ENCODE data around the gene DLG2.

DLG2 gene

DNA sequence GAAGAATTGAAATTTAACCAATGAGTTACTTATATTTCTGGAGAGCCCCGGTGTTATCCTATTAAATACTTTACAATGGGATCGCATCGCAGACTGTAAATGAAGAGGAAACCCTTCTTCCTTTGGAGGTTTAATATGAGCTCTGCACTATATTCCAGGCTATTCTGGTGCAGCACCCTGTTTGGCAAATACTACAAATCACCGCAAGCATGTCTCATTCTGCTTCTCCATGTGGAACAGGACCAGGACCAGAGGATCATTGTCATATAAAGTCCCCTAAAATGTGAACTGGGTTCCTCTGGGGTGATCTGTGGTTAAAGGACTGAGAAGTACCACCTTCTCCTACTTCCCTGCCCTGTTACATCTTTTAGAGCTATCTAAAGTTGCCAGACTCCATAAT is 703.7 kb downstream of the DLG2 start:
- no peak overlapping the region for H3K4me3 Mint-ChIP-seq
- peak overlapping the region; percentile 53 for H3K27ac Mint-ChIP-seq
- peaks cover 5% of the 10 kb centered on the region for H3K27me3 Mint-ChIP-seq
- no peaks in the 10 kb centered on the region for H3K9me3 Mint-ChIP-seq
- DNase-seq (ENCODE audit: low spot score in 2 of 2): no peak
- ATAC-seq (ENCODE audit: low read depth): no peak
- H3K4me1 Mint-ChIP-seq: peaks cover 7% of the 10 kb centered on the region
- H3K36me3 Mint-ChIP-seq: no peaks in the 10 kb centered on the region

DNA sequence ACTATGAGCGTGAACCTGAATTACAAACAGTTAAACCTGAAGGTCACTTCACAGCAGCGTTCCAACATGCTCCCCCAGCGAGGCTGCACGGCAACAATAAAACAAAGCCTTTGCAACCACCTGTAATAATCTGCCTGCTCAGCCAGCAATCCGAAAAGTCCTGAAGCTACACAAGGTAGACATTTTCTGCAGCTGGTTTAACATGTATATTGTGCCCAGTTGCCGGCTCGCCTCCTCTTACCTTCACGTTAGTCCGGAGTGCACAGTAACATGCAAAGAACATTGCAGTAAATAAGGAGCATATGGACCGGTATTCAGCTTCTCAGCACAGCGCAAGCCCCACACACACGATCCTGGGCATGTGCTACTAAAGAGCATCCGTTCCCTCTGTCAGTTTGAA is 704.3 kb downstream of the DLG2 start:
- Mint-ChIP-seq H3K36me3 (no peaks in the 10 kb centered on the region), H3K4me3 (peak overlapping the region; percentile 69), H3K9me3 (no peaks in the 10 kb centered on the region), H3K4me1 (peaks cover 7% of the 10 kb centered on the region), H3K27me3 (peaks cover 5% of the 10 kb centered on the region), H3K27ac (no peak overlapping the region)
- peak; percentile 21 for ATAC-seq (ENCODE audit: low read depth)
- DNase-seq (ENCODE audit: low spot score in 2 of 2): no peak

DNA sequence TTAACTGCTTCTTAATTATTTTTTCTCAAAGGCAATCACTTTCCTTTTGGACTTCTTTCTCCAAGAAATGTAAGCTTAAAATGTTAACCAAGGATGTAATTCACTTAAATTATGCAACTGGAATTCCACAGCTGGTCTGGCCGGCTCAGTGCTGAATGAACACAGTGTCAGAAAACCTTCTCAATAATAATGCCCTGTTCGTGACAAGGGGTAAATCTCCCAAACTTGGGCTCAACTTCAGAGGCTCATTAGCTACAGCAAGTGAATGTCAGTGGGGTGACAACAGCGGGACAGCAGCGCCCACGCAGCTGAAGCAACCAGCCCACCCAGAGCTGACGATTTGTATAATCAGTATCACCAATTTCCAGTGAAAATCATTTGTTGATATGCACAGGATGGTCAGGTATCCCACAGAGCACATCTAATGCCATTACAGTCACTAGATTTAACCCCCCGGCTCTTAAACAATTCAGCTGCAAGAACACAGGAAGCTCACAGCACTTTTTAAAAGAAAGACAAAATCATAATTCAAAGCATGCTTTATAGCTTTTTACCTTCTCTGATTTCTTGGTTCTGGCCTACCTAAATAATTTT is 704.8 kb downstream of the DLG2 start:
- ATAC-seq (ENCODE audit: low read depth): no peak
- no peaks in the 10 kb centered on the region for H3K36me3 Mint-ChIP-seq
- H3K27me3 Mint-ChIP-seq: peaks cover 5% of the 10 kb centered on the region
- peaks cover 7% of the 10 kb centered on the region for H3K4me1 Mint-ChIP-seq
- H3K27ac Mint-ChIP-seq: no peak overlapping the region
- H3K9me3 Mint-ChIP-seq: no peaks in the 10 kb centered on the region
- peak overlapping the region; percentile 69 for H3K4me3 Mint-ChIP-seq
- no peak for DNase-seq (ENCODE audit: low spot score in 2 of 2)

DNA sequence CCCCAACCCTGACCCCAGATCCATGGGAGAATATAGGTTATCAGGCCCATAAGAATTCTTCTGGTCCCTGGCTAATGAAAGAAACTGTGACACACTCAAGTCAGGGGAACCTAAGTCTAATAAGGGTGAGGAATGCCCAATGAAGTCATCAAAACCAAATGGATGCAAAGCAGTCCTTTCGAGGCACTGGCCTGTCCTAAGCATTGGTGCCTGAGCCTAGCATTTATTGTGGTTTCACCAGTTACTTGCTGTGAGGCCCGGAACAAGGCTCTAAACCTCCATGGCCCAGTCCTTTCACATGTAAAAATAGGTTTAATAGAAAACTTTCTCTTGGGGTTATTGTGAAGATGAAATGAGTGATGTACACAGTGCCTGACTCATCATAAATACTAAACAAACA is 712.6 kb downstream of the DLG2 start:
- Mint-ChIP-seq H3K36me3 (no peaks in the 10 kb centered on the region), H3K27ac (no peak overlapping the region), H3K4me3 (no peak overlapping the region), H3K4me1 (no peaks in the 10 kb centered on the region), H3K27me3 (no peaks in the 10 kb centered on the region), H3K9me3 (no peaks in the 10 kb centered on the region)
- no peak for ATAC-seq (ENCODE audit: low read depth)
- no peak for DNase-seq (ENCODE audit: low spot score in 2 of 2)

DNA sequence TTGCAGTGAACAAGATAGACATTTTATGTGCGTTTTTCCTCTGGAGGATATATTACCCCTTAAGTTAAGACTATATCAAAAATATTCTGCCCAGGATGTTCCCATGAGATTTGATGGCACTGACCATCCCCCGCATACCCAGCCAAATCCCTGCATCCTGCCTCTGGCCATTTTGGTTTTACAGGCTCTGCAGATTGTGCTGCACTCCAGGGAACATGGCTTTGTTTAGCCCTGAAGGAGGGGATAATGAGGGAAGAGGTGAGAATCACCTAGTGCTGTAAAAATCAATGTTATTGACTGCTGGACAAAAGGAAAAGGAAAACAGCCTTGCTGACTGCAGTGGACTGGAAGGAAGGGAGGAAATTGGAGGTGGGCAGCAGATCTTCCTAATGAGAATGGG is 717.4 kb downstream of the DLG2 start:
- Mint-ChIP-seq H3K4me1 (peaks cover 2% of the 10 kb centered on the region), H3K27ac (no peak overlapping the region), H3K36me3 (no peaks in the 10 kb centered on the region), H3K9me3 (no peaks in the 10 kb centered on the region), H3K4me3 (no peak overlapping the region), H3K27me3 (no peaks in the 10 kb centered on the region)
- DNase-seq (ENCODE audit: low spot score in 2 of 2) (no peak), ATAC-seq (ENCODE audit: low read depth) (no peak)

DNA sequence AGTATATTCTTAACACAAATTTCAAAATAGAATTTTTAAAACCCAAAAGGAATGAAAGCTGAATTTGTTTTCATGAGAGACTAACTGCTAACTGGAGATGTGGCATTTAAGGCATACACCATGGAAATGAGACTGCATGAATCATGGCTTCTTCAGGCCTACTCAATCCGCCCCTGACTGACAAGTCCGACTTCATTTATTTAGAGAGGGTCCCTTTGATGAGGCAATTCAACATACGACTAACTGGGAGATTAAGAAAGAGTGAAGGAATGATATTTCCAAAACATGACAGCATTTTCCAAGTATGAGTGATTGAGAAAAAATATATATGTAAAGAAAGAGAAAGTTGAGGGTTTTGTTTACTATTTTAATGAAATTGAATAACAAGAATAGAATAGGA is 720.1 kb downstream of the DLG2 start:
- ATAC-seq (ENCODE audit: low read depth) (no peak), DNase-seq (ENCODE audit: low spot score in 2 of 2) (no peak)
- Mint-ChIP-seq H3K27ac (no peak overlapping the region), H3K9me3 (no peaks in the 10 kb centered on the region), H3K4me3 (no peak overlapping the region), H3K4me1 (peaks cover 2% of the 10 kb centered on the region), H3K36me3 (no peaks in the 10 kb centered on the region), H3K27me3 (no peaks in the 10 kb centered on the region)

DNA sequence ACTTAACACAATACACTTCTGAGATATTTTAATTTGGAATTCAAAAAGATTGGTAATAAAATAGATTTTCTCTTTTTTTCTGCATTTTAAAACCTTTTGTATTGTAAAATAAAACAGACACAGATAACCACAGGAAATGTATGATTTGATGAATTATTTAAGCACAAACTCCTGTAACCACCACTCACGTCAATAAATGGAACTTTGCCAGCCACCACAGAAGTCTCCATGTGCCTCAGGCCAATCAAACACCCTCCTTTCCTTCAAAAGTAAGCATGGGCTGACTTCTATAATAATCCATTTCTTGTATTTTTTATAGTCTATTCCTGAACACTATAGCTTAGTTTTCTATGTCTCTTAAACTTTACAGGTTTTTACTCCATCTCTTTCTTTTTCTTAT is 721.7 kb downstream of the DLG2 start:
- Mint-ChIP-seq H3K9me3 (no peaks in the 10 kb centered on the region), H3K27me3 (no peaks in the 10 kb centered on the region), H3K36me3 (no peaks in the 10 kb centered on the region), H3K4me3 (no peak overlapping the region), H3K4me1 (peaks cover 2% of the 10 kb centered on the region), H3K27ac (no peak overlapping the region)
- no peak for ATAC-seq (ENCODE audit: low read depth)
- DNase-seq (ENCODE audit: low spot score in 2 of 2): no peak

DNA sequence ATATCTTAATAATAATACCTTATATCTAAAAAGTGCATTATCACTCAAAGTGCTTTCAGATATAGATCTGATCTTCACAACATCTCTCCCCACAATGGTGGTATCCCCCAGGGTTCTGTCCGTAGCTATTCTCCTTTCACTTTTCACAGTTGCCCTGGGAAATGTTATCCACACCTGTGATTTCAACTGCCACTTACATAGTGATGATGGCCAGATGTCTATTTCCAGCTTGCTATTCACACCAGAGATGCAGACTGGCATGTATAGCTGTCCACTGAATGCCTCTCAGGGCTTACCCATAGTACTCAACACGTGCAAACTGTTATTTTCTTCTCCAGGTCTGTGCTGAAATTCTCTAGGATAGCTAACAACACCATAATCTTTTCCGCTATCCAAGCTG is 724.7 kb downstream of the DLG2 start:
- H3K4me3 Mint-ChIP-seq: no peak overlapping the region
- H3K27me3 Mint-ChIP-seq: peaks cover 2% of the 10 kb centered on the region
- no peaks in the 10 kb centered on the region for H3K9me3 Mint-ChIP-seq
- no peaks in the 10 kb centered on the region for H3K36me3 Mint-ChIP-seq
- H3K4me1 Mint-ChIP-seq: no peaks in the 10 kb centered on the region
- no peak for ATAC-seq (ENCODE audit: low read depth)
- no peak overlapping the region for H3K27ac Mint-ChIP-seq
- no peak for DNase-seq (ENCODE audit: low spot score in 2 of 2)

DNA sequence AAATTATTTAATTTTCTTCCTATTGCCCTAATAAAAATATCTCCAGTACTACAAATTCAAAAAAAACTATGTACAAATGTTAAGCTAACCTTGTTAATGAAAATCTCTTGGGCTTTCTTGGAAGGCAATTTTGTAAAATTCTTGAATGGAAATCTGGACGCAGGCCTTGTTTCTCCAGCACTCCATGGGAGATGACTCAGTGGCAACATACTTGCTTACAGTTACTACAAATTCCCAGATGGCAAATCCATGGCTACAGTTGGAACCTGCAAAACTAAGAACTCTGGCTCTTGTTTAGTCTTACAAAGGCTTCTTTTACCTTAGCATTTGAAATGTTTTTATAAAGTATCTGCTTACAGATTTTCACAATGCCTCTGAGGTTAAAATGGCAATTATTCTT is 725.2 kb downstream of the DLG2 start:
- Mint-ChIP-seq H3K27ac (no peak overlapping the region), H3K4me1 (no peaks in the 10 kb centered on the region), H3K27me3 (peaks cover 2% of the 10 kb centered on the region), H3K4me3 (no peak overlapping the region), H3K9me3 (no peaks in the 10 kb centered on the region), H3K36me3 (no peaks in the 10 kb centered on the region)
- ATAC-seq (ENCODE audit: low read depth): no peak
- DNase-seq (ENCODE audit: low spot score in 2 of 2): no peak

DNA sequence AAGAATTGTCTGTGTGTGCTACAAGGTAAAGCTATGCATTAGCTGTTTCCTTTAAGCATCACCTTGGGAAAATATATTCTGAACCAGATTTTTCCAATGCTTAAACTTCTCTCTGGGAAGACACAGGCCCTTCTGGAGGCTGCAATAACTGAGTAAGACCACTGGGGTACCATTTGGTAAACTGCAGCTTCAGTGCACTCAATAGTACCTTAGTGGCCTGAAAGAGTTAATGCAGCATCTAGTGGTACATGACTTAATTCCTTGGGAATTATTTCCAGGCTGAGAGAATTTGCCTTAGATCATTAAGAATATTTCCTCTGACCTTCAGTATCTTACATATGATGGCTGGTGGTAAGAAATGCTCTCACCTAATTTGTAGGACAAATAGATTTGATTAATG is 727.4 kb downstream of the DLG2 start:
- DNase-seq (ENCODE audit: low spot score in 2 of 2) (no peak), ATAC-seq (ENCODE audit: low read depth) (no peak)
- H3K27ac Mint-ChIP-seq: no peak overlapping the region
- peaks cover 2% of the 10 kb centered on the region for H3K27me3 Mint-ChIP-seq
- no peaks in the 10 kb centered on the region for H3K4me1 Mint-ChIP-seq
- H3K36me3 Mint-ChIP-seq: no peaks in the 10 kb centered on the region
- no peak overlapping the region for H3K4me3 Mint-ChIP-seq
- no peaks in the 10 kb centered on the region for H3K9me3 Mint-ChIP-seq

DNA sequence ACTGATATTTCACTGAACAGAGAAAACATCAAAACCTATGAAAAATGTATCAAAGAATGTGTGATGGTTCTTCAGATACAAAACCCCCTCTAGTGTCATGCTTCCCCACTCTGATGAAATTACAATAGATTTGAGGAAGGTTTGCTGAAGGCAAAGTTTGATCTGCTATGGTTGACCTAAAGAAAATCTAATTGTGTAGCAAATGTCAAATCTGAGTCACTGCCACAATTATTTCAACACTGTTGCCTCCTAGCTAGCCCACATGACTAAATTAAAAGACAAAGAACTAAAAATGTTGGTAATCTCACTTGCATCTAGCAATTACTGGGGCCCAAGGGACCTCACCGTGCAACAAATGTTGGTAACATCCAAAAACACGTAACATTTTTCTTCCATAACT is 728.0 kb downstream of the DLG2 start:
- Mint-ChIP-seq H3K36me3 (no peaks in the 10 kb centered on the region), H3K9me3 (no peaks in the 10 kb centered on the region), H3K27me3 (peaks cover 2% of the 10 kb centered on the region), H3K4me1 (no peaks in the 10 kb centered on the region), H3K27ac (no peak overlapping the region), H3K4me3 (no peak overlapping the region)
- ATAC-seq (ENCODE audit: low read depth): no peak
- DNase-seq (ENCODE audit: low spot score in 2 of 2): no peak

DNA sequence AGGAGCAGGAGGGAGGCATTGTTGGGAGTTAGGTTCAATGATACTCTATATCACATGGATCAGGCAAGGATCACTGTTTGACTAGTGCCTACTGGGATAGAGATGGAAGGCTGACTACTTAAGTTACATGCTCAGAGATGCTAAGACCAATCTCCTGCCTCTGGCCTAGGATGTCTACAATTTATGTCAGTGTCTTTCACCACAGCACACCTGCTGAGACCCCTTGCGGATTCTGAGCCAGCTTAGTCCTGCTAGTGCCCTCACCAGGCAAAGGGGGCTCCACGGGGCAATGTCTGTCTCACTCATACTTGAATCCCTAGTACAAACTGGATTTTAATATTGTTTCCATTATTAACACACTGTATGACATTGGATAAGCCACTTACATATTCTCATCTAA is 732.5 kb downstream of the DLG2 start:
- no peaks in the 10 kb centered on the region for H3K36me3 Mint-ChIP-seq
- ATAC-seq (ENCODE audit: low read depth) (no peak), DNase-seq (ENCODE audit: low spot score in 2 of 2) (no peak)
- H3K4me3 Mint-ChIP-seq: no peak overlapping the region
- H3K9me3 Mint-ChIP-seq: no peaks in the 10 kb centered on the region
- no peaks in the 10 kb centered on the region for H3K4me1 Mint-ChIP-seq
- peaks cover 2% of the 10 kb centered on the region for H3K27me3 Mint-ChIP-seq
- no peak overlapping the region for H3K27ac Mint-ChIP-seq

DNA sequence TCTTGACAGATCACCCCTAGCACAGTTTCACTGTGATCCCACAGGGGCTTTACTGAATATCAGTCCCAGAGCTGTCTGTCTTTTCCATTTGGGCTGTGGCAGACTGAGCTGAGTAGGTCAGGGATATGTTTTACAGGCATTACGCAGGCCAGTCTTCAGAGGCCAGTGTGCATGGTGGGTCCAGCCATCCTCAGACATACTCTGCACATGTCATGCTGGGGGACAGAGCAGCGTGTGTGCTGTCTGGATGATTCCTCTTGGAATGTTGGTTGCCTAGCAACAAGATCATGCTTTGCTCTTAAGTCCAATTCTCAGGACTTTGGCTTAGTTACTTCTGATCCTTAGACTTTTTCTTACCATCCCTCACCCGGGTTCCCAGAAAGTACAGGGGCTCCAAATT is 736.5 kb downstream of the DLG2 start:
- no peaks in the 10 kb centered on the region for H3K9me3 Mint-ChIP-seq
- H3K4me1 Mint-ChIP-seq: peaks cover 2% of the 10 kb centered on the region
- H3K27me3 Mint-ChIP-seq: peaks cover 2% of the 10 kb centered on the region

DNA sequence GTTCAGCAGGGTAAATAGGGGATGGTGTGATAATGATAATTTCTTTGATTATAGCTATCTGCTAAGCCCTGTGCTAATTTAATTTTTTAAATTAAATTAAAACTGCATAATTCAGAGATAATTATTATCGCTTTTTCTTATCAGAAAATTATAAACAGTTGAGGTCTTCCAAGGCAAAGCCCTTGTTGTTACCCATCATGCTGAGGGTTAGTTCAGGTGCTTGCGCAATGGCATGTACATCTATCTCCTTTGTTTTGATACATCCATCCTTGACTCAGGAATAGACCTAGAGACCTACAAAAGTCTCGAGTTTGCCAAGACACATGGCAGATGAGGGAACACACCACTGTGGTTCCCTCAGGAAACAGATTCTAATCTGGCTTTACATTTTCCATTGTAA is 737.6 kb downstream of the DLG2 start:
- H3K9me3 Mint-ChIP-seq: no peaks in the 10 kb centered on the region
- H3K27ac Mint-ChIP-seq: no peak overlapping the region
- ATAC-seq (ENCODE audit: low read depth) (no peak), DNase-seq (ENCODE audit: low spot score in 2 of 2) (no peak)
- peaks cover 2% of the 10 kb centered on the region for H3K27me3 Mint-ChIP-seq
- H3K36me3 Mint-ChIP-seq: peaks cover 2% of the 10 kb centered on the region
- H3K4me1 Mint-ChIP-seq: peaks cover 2% of the 10 kb centered on the region
- no peak overlapping the region for H3K4me3 Mint-ChIP-seq

More for the DNA sequence above, 736.5 kb downstream of the DLG2 start:
- Mint-ChIP-seq H3K4me3 (no peak overlapping the region), H3K27ac (no peak overlapping the region), H3K36me3 (peaks cover 2% of the 10 kb centered on the region)
- ATAC-seq (ENCODE audit: low read depth) (no peak), DNase-seq (ENCODE audit: low spot score in 2 of 2) (no peak)

DNA sequence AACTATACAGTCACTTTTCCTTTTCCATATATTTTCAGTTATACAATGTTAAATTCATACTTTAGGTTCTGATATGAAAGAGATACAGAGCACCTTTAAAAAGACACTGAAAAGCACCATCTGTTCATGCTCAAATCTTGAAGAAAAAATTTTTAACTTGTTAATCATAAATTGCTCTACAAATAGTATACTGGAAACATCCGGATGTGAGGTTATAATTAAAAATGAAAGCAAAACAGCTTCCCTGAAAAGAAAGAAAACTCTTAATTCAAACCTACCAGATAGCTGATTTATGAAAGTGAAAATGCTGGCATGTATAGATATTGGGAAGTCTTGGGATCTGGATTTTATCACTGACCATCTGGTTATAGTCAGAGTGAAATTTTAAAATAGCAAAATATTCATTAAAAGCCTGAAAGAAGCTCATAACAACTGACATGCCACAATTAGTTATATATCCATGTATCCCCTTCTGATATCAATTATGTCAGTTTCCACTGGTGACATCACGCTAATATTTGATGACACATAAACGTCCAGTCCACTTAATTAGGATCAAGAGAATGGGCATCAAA is 740.0 kb downstream of the DLG2 start:
- H3K27ac Mint-ChIP-seq: no peak overlapping the region
- H3K4me3 Mint-ChIP-seq: no peak overlapping the region
- peaks cover 3% of the 10 kb centered on the region for H3K36me3 Mint-ChIP-seq
- H3K4me1 Mint-ChIP-seq: peaks cover 2% of the 10 kb centered on the region
- no peak for DNase-seq (ENCODE audit: low spot score in 2 of 2)
- ATAC-seq (ENCODE audit: low read depth): no peak
- peaks cover 2% of the 10 kb centered on the region for H3K9me3 Mint-ChIP-seq
- H3K27me3 Mint-ChIP-seq: peaks cover 2% of the 10 kb centered on the region

All from memory B cell (primary cell).